ENCODE results near the gene LYPLA2.
A peak's percentile ranks its signal among the peaks of the same experiment; 100 is the strongest.
"Not testable (repeated sequence)": the region's sequence is repeated elsewhere in the genome, so short reads cannot be mapped to it uniquely, and the experiment has no call there.

LYPLA2 gene

DNA sequence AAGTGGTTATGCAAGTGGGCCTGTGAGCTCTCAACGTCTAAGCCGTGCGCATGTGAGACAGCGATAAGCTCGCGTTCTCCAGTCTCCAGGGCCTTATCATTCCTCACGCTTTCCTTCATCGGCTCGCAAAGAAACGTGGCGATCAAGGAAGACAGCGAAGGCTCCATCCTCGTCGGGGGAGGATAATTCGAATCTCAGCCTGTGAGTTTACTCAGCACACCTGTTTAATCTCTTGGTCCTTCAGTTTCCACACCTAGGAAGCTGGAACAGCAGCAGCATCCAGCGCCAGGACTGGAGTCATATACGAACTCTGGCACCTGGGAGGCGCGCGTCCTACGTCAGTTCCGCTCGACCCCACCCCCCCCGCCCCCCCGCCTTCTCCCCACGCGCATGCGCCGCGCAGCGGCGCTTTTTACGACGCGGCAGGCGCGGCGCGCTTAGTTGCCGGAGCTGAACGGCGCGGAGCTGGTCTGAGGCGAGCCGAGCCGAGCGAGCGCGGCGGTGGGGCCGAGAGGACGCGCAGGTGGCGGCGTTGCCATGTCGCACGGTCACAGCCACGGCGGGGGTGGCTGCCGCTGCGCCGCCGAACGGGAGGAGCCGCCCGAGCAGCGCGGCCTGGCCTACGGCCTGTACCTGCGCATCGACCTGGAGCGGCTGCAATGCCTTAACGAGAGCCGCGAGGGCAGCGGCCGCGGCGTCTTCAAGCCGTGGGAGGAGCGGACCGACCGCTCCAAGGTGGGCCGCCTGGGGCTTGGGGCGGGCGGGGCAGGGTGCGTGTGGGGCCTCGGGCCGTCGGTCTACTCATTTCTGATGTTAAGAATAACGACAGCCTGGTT lies 12.7 kb upstream of the LYPLA2 start, which contains the start of gene PITHD1:
PITHD1 (plus strand) TSS at position 440 of the 836 bp plus-strand sequence; CDS start at position 538, 98 bp downstream.
- peak; percentile 19 to 85 (median 72) for DNase-seq

DNA sequence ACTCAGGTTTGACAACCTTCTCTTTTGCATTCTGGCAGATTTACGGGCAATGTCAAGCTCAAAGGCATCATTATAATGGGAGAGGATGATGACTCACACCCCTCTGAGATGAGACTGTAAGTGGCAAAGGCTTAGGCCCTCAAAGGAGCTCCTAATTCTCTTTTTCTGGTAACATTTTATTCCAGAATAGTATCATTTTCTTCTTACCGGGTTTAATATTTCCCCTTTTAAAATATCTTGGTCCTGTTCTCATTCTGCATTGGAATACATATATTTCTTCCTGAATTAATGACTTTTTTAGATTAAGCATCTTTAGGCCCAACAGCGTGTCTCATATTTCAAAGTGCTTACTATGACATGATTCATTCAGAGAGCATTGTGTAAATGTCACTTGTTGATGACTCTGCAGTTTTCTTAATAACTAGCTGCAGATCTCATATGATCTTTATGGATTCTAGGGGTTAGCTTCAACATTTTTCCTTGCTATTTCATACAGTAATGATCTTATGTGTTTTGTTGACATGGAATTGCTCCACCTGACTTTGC lies 11.0 kb upstream of the LYPLA2 start:
- no peak for DNase-seq

DNA sequence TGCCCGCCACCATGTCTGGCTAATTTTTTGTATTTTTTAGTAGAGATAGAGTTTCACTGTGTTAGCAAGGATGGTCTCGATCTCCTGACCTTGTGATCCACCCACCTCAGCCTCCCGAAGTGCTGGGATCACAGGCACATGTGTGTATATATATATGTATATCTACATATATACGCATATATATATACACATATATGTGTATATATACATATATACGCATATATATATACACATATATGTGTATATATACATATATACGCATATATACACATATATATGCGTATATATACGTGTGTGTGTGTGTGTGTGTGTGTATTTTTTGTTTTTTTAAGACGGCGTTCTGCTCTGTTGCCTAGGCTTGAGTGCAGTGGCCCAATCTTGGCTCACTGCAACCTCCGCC lies 7.8 kb upstream of the LYPLA2 start:
- not testable (repeated sequence) for DNase-seq

DNA sequence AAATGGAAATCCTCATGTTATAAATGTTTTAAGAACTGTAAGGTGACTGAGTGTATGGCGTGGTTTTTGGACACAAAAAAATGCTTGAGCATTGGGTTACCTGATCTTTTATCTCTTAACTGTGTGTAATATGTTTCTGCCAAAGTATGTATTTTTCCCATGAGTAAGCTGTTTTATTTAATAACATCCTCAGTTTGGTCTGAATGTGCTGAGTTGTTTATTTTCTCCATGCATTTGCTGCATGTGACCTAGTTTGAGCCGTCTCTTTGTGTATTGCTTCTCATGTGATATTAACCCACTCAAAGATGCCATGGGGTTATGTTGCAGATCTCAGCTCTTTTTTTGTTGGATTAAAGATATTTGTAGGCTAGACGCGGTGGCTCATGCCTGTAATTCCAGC lies 6.1 kb upstream of the LYPLA2 start:
- no peak for DNase-seq

DNA sequence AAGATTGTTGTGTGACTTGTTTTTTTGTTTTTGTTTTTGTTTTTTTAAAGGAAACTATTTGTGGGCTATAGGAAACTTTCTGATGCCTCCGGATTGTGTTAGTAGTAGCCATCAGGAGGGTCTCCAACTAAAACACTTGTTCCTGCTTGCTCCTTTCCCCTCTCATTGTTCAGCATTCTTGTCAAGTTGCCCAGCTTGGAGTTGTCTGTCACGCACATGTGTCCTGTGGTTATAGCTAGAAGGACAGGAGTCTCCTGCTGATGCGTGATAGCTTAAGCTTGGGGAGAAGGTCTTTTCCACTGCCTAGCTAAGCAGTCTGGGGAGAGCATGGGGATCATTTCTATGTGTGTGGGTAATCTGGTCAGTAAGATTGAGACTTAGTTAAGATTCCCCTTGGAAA lies 3.2 kb upstream of the LYPLA2 start:
- DNase-seq: no peak

DNA sequence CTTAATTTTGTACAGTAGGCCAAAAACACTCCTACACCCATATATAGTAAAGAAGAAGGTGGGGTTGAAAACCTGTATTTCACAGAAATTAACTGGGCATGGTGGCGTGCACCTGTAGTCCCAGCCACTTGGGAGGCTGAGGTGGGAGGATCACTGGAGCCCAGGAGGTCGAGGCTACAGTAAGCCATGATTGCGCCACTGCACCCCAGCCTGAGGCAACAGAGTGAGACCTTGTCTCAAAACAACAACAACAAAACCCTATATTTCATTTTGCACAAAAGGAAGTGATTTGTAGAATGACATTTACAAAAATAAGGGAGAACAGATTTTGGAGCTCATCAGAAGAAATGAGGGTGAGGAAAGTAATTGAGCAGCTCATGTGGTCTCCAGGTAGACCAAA lies 2.2 kb upstream of the LYPLA2 start:
- DNase-seq: no peak

DNA sequence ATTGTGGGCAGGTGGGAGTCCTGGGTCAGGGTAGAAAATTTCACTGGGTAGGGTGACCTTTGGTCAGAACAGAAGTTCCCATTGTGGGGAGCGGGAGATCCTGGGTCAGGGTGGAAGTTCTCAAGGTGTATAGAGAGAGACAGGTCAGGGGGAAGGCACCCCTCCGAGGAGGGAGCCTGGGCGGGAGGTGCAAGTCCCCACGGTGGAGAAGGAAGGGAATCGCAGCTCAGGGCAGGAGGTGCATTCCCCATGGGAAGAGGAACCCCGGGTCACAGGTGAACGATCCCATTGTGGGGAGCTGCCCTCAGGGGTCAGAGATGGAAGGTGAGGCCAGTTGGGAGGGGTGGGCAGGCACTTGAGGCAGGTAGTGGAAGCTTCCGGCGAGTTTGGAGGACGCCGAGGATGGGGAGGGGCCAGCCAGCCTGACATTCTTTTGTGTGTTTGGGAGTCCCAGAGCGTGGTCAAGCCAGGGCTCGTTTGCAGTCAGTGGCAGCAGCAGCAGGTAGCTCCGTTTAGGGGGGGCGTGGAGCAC lies 637 bp downstream of the LYPLA2 start:
- DNase-seq: peak in 1 of 58 donors; percentile 9

DNA sequence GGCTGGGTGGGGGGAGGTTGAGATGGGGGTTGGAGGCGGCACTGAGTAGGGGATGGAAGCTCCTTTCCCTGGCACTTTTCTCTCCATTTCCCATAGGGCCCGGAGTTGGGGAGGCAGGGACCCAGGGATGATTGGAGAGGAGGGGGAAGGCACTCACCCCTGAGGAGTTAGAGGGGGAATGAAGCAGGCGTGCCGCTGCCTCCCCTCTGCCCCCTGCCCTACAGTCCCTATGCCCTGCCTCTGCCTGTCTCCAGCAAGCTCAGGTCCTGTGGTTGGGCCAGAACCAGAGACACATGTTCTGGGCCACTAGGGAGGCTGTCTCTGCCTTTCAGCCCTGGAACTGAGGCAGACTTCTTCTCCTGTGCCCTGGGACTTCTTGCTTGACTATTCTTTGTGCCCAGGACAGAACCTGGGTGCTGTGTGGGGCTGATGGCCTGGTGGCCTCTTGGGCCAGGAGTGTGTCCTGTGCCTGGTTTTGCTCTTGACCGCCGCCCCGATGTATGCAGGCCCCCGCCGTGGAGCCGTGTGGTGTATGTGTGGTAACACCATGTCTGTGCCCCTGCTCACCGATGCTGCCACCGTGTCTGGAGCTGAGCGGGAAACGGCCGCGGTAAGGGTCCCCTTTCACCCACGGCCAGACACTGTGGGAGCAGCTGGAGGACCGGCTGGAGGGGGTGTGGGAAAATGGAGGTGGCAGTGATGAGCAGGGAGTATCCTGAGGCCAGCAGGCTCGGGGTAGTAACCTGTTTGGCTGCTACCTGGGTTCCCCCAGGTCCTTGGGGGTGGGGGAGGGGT lies 1.4 kb downstream of the LYPLA2 start:
- no peak for DNase-seq

DNA sequence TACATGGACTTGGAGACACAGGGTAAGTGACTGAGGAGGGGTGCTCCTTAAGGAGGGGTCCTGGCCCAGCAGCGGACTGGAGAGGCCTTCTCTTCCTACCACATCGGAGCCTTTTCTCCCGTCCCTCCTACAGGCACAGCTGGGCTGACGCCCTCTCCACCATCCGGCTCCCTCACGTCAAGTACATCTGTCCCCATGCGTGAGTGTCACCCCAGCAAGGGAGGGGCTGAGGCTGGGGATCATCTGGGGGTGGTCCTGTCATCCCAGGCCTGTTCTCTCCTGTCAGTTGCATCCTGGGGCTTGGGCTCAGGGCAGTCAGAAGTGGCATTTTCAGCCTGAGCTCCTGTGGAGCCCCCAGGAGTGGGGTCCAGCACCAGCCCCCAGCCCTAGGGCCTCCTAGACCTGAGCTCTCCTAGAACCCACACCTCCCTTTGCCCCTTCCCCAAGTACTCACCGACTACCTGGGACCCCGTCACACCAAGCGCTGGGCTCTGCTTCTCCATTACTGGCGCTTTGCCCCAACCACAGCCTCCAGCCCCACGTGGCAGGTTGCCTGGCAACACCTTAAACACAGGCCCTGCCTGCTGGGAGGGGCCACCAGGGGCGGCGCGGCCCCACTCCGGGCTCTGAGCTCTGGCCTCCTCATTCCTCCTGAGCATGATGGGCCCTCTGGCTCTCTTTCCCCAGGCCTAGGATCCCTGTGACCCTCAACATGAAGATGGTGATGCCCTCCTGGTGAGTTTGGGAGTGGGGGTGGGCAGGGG lies 2.3 kb downstream of the LYPLA2 start:
- peak in 29 of 58 donors; percentile 8 to 76 (median 31) for DNase-seq

DNA sequence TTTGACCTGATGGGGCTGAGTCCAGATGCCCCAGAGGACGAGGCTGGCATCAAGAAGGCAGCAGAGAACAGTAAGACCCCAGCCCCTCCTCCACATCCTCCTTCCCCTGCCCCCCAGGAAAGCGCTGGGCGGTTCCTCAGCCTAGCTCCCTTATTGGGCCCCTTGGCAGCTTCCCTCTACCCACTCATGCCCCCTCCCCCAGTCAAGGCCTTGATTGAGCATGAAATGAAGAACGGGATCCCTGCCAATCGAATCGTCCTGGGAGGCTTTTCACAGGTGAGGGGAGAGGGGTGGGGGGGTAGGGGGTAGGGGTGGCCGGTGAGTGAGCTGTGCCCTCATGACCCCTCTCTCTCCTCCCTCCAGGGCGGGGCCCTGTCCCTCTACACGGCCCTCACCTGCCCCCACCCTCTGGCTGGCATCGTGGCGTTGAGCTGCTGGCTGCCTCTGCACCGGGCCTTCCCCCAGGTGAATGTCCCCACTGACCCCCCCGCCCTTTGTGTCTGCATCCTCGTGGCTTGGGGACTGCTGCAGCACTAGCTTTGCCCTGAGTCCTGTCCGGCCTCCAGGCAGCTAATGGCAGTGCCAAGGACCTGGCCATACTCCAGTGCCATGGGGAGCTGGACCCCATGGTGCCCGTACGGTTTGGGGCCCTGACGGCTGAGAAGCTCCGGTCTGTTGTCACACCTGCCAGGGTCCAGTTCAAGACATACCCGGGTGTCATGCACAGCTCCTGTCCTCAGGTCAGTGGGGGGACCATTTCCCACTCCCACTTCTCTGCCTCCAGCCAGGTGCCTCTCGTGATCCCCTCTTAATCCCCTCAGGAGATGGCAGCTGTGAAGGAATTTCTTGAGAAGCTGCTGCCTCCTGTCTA lies 3.2 kb downstream of the LYPLA2 start:
- DNase-seq: no peak

DNA sequence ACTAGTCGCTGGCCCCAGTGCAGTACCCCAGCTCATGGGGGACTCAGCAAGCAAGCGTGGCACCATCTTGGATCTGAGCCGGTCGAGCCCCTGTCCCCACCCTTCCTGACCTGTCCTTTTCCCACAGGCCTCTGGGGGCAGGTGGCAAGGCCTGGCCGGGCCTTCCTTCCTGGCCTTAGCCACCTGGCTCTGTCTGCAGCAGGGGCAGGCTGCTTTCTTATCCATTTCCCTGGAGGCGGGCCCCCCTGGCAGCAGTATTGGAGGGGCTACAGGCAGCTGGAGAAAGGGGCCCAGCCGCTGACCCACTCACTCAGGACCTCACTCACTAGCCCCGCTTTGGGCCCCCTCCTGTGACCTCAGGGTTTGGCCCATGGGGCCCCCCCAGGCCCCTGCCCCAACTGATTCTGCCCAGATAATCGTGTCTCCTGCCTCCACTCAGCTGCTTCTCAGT lies 3.8 kb downstream of the LYPLA2 start:
- DNase-seq: not testable (repeated sequence)

DNA sequence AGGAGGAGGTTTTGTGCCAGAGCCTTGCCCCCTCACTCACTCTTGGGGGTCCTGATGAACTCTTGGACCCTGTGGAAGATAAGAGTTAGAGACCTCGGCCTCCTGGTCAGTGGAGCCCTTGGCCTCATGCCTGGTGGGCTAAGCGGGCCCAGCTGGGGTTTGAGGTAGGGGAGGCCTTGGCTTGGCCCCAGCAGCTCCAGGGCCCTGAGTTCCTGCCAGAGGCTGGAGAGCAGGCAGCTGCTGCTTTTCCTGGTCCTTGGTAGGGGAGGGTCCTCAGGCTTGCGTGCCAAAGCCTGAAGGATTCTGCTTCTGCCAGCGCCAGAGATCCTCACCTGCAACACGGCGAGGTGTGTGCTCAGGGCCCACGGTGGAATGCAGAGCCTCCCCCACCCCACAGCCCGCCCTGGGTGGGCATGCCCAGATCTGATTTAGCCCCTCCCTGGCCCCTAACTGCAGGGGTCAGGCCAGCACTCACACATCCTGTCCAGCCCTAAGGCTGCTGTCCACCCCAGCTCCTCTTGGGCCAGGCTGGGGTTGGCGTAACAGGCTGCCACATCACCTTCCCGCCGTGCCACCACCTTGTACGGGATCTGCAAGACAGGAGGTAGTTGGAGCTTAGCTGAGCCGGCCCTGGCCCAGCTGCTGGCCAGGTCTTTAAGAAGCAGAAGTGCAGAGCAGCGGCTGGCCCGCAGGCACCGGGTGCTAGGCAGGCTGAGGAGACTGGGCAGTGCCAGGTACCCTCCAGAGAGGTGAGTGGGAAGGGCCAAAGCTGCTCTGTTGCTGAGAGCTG lies 4.9 kb downstream of the LYPLA2 start:
- DNase-seq: no peak

DNA sequence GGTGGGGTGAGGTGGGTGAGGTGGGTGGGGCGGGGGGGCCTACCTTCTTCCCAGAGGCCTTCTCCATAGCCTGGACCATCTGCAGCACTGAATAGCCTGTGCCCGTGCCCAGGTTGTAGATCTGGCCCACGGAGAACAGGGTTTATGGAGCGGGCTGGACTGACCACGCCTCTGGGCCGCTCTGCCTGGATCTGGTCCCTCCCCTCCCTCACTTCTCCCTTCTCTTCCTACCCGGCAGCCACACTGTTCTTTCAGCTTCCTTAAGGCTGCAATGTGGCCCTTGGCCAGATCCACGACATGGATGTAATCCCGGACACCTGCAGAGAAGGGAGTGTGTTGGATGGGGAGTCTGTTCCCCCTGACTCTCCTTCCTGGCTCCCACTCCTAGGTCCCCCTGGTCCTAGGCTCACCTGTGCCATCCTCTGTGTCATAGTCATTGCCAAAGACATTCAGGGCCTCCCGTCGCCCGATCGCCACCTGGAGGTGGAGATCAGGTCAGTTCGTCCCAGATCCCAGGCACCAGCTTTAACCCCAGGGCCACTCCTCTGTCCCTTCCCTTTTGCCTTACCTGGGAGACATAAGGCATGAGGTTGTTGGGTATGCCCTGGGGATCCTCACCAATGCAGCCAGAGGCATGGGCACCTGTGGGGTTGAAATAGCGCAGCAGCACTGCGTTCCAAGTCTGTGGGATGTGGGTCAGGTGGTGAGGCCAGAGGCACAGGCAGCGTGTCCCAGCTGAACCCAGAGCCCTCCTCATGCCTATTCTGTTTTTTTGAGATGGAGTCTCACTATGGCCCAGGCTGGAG lies 5.7 kb downstream of the LYPLA2 start:
- DNase-seq: no peak

DNA sequence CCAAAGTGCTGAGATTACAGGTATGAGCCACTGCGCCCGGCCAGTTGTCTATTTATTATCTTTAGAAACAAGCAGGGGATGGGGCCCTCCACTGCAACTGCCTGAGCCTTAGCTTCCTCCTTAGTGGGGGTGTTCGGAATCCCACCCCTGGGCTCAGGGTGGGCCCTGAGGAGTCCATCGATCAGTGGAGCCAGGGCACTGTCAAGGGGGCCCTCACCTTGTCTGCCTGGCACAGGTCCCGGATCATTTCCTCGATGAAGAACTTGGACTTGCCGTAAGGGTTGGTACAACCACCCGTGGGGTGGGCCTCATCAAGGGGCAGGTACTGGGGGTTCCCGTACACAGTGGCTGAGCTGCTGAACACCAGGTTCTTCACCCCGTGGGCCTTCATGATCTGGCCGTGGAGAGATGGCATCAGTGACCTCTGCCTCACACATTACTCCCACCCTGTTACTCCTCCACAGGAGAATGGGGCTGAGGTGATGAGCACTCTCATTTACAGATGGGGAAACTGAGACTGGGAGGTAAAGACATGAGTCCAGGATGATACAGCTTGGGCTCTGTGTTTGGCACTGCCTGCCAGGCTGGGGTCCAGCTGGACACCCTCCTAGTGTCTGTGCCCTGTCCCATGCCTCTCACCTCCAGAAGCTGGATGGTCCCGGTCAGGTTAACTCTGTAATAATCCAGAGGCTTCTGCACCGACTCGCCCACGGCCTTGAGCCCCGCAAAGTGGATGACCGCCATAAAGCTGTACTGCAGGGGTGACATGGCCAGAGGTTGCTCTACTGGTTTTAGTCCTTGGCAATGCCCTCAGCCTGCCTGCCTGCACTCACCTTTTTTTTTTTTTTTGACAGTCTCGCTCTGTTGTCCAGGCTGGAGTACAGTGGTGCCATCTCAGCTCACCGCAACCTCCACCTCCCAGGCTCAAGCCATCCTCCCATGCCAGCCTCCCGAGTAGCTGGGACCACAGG lies 6.8 kb downstream of the LYPLA2 start:
- no peak for DNase-seq

DNA sequence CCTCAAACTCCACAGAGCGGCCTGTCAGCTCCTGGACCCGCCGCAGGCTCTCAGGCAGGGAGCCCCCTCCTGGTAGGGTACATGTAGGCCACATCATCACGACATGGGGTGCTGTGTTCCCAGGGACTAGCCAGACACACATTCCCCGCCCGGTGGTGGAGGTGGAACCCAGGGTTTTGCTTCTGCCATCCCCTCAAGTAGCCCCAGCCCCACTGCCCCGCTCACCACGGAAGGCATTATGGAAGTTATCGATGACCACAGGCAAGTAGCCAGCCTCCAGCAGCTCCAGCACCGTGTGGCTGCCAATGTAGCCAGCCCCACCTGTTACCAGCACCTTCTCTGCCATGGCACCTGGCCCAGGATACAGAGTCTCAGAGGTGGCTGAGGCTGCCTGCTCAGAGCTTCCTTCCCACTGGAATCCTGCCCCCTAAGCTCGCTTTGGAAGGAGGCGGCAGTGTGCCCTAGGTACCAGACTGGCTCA lies 7.8 kb downstream of the LYPLA2 start:
- no peak for DNase-seq

DNA sequence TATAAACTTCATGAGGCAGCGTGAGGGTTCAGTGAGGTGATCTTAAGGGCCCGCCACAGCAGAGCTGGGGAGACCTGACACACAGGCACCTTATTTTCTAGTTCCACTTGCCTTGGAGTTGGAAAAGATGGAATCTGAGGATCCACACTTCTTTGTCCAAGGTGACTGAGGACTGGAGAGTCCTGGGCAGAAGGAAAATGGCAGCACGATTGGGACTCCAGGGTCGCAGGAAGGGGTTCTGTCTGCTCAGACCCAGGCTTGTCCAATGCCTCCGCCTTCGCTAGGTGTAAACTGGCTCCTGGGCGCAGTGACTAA lies 8.3 kb downstream of the LYPLA2 start:
- DNase-seq: no peak
